GM12878 (cell line): ENCODE data around the gene PTPRJ. TPM values are rescaled to one million over a fixed set of nuclear protein-coding genes. Genes with fewer than 3 reads are reported as not detected.
A peak's percentile ranks its signal among the peaks of the same experiment; 100 is the strongest.

ENCODE experiments used
- ATAC-seq: fragments of 200-7000 bp; cut with Tn5 transposase; 3 replicates; pipeline ENCODE4 v1.9.1; 2020; ENCODE audit warnings: mild to moderate bottlenecking, moderate library complexity
- BruUV-seq: library from RNA; stranded (reverse); fragments of 400-500 nt; replicated peaks from 2 replicates; lab custom pipeline; 2021; lab: Mats Ljungman, UMichigan
- CTCF ChIA-PET: fragments of 300-600 bp; sonication (Branson Sonifier 250); formaldehyde crosslinking; extraction: SDS; loops from one replicate; lab custom pipeline; 2021; ENCODE audit warnings: inconsistent platforms; lab: Yijun Ruan, JAX
- POLR2A ChIA-PET: fragments of 350-600 bp; formaldehyde crosslinking; extraction: SDS; loops from one replicate; lab custom pipeline; 2021; ENCODE audit warnings: inconsistent platforms; lab: Charles Lee
- RAD21 ChIA-PET: fragments of 300-600 bp; sonication (Branson Sonifier 250); formaldehyde crosslinking; loops from one replicate; lab custom pipeline; 2023; ENCODE audit warnings: antibody characterized with exemption; ENCODE audit not compliant: unreplicated experiment; lab: Charles Lee
- SMC1A ChIA-PET: fragments of 300-600 bp; sonication (Branson Sonifier 250); formaldehyde crosslinking; loops from one replicate; lab custom pipeline; 2023; ENCODE audit not compliant: unreplicated experiment, uncharacterized antibody; lab: Charles Lee
- DNase-seq: peaks from one replicate; pipeline ENCODE4 v3.0.0-alpha.2; 2011; ENCODE audit warnings: low read depth, low spot score
- FAIRE-seq: peaks from 3 replicates; lab custom pipeline; 2011; peaks lifted over from hg19 to GRCh38; lab: Jason Lieb, UNC
- H2AFZ ChIP-seq: 2 replicates; pipeline ENCODE4 v1.6.0; 2011; ENCODE audit warnings: low read depth, low read length, control low read depth; ENCODE audit not compliant: control insufficient read depth
- H3K27ac ChIP-seq: 2 replicates; pipeline ENCODE4 v1.5.1; 2011; ENCODE audit warnings: control low read depth; ENCODE audit not compliant: control insufficient read depth, insufficient read depth
- H3K27me3 ChIP-seq, 2 experiments: replicated peaks in 1 of 2; 2 replicates each; pipeline versions ENCODE4 v1.6.0 to v1.6.1; 2011; ENCODE audit warnings: low read length in 1 of 2; ENCODE audit not compliant: control insufficient read depth in 2 of 2, insufficient read depth in 2 of 2
- H3K36me3 ChIP-seq, 2 experiments: 2 replicates each; pipeline ENCODE4 v1.5.1; 2011; ENCODE audit warnings: low read length in 1 of 2; ENCODE audit not compliant: control insufficient read depth in 2 of 2, insufficient read depth in 2 of 2
- H3K4me1 ChIP-seq: 2 replicates; pipeline ENCODE4 v1.6.1; 2011; ENCODE audit warnings: mild to moderate bottlenecking, low read length, moderate library complexity, mixed read lengths; ENCODE audit not compliant: control insufficient read depth, insufficient read depth
- H3K4me2 ChIP-seq: 2 replicates; pipeline ENCODE4 v1.6.0; 2011; ENCODE audit warnings: control low read depth; ENCODE audit not compliant: control insufficient read depth, insufficient read depth
- H3K4me3 ChIP-seq: fragments of 200-600 bp; sonication (generic); 2 replicates; pipeline ENCODE4 v1.5.1; 2016
- H3K79me2 ChIP-seq: 2 replicates; pipeline ENCODE4 v1.6.0; 2011; ENCODE audit warnings: low read length; ENCODE audit not compliant: control insufficient read depth, insufficient read depth
- H3K9ac ChIP-seq: 2 replicates; pipeline ENCODE4 v1.8.0; 2011; ENCODE audit warnings: low read length, control low read depth, mixed read lengths; ENCODE audit not compliant: control insufficient read depth, insufficient read depth
- H3K9me3 ChIP-seq: replicated peaks from 3 replicates; pipeline ENCODE4 v1.5.1; 2011; ENCODE audit warnings: mild to moderate bottlenecking, low read length; ENCODE audit not compliant: control insufficient read depth, insufficient read depth
- H4K20me1 ChIP-seq: 2 replicates; pipeline ENCODE4 v1.6.0; 2011; ENCODE audit not compliant: control insufficient read depth, insufficient read depth
- NRF1 ChIP-seq: conservative IDR thresholded peaks from 2 replicates; pipeline ENCODE4 v1.6.1; 2011; ENCODE audit warnings: mild to moderate bottlenecking, low read depth, low read length, improper control_type of control experiment
- POLR2AphosphoS5 ChIP-seq: IDR thresholded peaks from 2 replicates; pipeline ENCODE4 v1.6.1; 2011; ENCODE audit warnings: mild to moderate bottlenecking, low read length, inconsistent platforms
- RB1 ChIP-seq: fragments of 450-650 bp; formaldehyde crosslinking; IDR thresholded peaks from 2 replicates; pipeline ENCODE4 v1.6.1; 2017; ENCODE audit warnings: mild to moderate bottlenecking, borderline replicate concordance
- SP1 ChIP-seq: IDR thresholded peaks from one replicate; pipeline ENCODE4 v1.6.1; 2011; ENCODE audit warnings: low read depth, low read length
- WGBS: methylation state at CpG from one replicate; pipeline ENCODE4 v1.1.6; 2016; ENCODE audit warnings: low lambda C conversion rate; ENCODE audit not compliant: insufficient replicate concordance, insufficient coverage; ENCODE audit errors: missing lambda C conversion rate; 5-methylcytosine and 5-hydroxymethylcytosine counted together
- in situ Hi-C: fragments of 300-500 bp; cut with MboI; formaldehyde crosslinking; loops from 9 replicates; pipeline ENCODE4 v1.14.3; 2018; ENCODE audit warnings: mixed read lengths
- intact Hi-C: fragments of 100-400 bp; cut with micrococcal nuclease; formaldehyde crosslinking; loops from one replicate; pipeline ENCODE4 v1.14.2; 2022; ENCODE audit not compliant: unreplicated experiment
- polyA plus RNA-seq, 11 experiments: library from polyadenylated mRNA; depleted of rRNA in 4 of 11; unstranded in 6 of 11; stranded (reverse) in 5 of 11; fragments of >200 nt; fragmentation: Nextera tagmentation in 4 of 11; fragmentation: Illumina TruSeq in 1 of 11; extraction: Ambion mirVana in 4 of 11; extraction: Trizol in 1 of 11; gene quantifications; 1 replicate in 1 of 11; 2 replicates in 10 of 11; pipeline versions ENCODE4 v1.2.1 to v1.2.3, GENCODE V29; 2011 to 2016; ENCODE audit warnings: inconsistent platforms in 2 of 11, missing spikeins in 2 of 11, low read depth in 1 of 11
- total RNA-seq, 4 experiments: library from RNA; depleted of rRNA in 3 of 4; stranded (reverse); fragments of >200 nt in 3 of 4; fragmentation: Illumina TruSeq in 1 of 4; extraction: Trizol in 1 of 4; gene quantifications; 2 replicates each; pipeline versions ENCODE4 v1.2.1 to v1.2.3, GENCODE V29; 2013 to 2021
- TF ChIP-seq, protein P1 (sequence below): fragments of 450-650 bp; IDR thresholded peaks from 2 replicates; pipeline ENCODE4 v1.6.1; 2018; ENCODE audit warnings: mild to moderate bottlenecking, low read depth, moderate library complexity; ENCODE audit not compliant: partially characterized antibody

The PTPRJ gene
- total and polyA plus RNA-seq, 10 of the 15 experiments (the other 5 are each of a cell fraction or from before 2014, with no cell fraction given), result 0.22 to 22.4 (median 7.4) TPM

DNA sequence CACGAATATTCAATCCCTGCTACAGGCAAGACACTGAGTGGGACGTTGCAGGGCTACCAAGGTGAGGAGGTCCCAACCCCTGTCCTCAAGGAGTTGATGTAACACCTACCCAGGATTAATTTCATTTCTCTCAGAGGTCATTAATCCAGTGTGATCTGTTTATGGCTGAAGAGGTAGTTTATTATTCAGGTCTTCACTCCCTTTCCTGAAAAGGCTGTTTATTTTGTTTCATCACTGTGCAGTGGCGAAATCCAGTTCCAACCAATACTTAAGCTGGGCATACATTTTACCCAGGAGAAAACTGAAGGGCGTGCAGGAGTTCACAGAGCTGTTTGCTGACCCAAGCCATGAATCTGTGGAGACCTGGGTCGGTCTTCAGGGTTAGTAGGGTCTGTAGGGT is 2.7 kb upstream of the PTPRJ start (continued):
- TF ChIP-seq, protein P1, sequence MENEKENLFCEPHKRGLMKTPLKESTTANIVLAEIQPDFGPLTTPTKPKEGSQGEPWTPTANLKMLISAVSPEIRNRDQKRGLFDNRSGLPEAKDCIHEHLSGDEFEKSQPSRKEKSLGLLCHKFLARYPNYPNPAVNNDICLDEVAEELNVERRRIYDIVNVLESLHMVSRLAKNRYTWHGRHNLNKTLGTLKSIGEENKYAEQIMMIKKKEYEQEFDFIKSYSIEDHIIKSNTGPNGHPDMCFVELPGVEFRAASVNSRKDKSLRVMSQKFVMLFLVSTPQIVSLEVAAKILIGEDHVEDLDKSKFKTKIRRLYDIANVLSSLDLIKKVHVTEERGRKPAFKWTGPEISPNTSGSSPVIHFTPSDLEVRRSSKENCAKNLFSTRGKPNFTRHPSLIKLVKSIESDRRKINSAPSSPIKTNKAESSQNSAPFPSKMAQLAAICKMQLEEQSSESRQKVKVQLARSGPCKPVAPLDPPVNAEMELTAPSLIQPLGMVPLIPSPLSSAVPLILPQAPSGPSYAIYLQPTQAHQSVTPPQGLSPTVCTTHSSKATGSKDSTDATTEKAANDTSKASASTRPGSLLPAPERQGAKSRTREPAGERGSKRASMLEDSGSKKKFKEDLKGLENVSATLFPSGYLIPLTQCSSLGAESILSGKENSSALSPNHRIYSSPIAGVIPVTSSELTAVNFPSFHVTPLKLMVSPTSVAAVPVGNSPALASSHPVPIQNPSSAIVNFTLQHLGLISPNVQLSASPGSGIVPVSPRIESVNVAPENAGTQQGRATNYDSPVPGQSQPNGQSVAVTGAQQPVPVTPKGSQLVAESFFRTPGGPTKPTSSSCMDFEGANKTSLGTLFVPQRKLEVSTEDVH, result no peak
- no peak for TF ChIP-seq RB1

DNA sequence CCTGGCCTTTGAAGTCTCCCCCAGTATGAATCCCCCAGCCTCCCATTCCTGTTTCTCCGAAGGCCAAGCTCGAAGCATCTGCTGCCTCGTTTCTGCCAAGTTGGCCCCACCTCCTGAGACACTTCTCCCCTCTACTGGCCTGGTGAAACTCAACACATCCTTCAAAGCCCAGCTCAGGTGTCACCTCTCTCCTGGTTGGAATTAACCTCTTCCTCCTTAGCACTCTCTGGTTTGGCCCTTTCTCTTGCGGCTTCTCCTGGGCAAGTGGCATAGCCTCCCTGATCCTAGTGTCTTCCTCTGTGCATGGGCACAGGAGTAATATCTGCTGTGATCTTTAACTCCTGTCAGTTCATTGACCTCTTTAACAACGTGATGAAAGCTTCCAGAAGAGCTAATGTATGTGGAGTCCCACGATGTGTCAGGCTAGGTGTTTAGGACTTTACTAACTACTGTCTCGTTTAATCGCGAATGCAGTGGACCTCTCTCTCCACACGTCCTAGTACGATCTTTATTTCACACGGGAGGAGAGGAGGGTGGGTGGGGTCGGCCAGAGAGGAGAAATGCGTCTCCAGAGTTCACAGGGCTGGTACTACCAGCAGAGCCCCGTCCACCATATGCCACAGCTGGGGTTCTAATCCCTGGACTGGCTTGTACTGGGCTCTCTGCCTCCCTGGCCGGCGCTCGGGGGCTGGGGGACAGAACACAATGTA is 826 bp upstream of the PTPRJ start:
- CTCF ChIA-PET, result interaction anchor here (1.2 kb wide), 1 partner anchor 45 kb away, joined by 5 read pairs; no protein-coding TSS in a partner anchor
- Histone ChIP-seq H3K27me3 (peaks cover 0 to 3% of the 10 kb centered on the region in 2 experiments; a peak in 2 of 4 replicates), H3K9ac (no peak overlapping the region), H3K4me1 (peaks cover 17% of the 10 kb centered on the region), H3K4me3 (no peak overlapping the region), H3K36me3 (no peaks in the 10 kb centered on the region), H4K20me1 (no peaks in the 10 kb centered on the region), H3K79me2 (peaks cover 33% of the 10 kb centered on the region), H3K27ac (no peak overlapping the region), H3K4me2 (0 out of 2 replicates have a peak overlapping the region, but pooled peaks have one; percentile 28), H3K9me3 (no peaks in the 10 kb centered on the region), H2AFZ (no peak overlapping the region)
- POLR2A ChIA-PET, result interaction anchor here (0.6 kb wide), 1 partner anchor 55 kb away, joined by 4 read pairs; no protein-coding TSS in a partner anchor
- in situ Hi-C loops, result no loop called here
- ATAC-seq (no peak), DNase-seq (no peak), FAIRE-seq (no peak)
- intact Hi-C loops, result loop anchor here (5.0 kb wide), 1 partner anchor 128 kb away; no protein-coding TSS in a partner anchor
- SMC1A ChIA-PET, result interaction anchor here (0.8 to 1.3 kb wide), 5 partner anchors 10 to 130 kb away, joined by 3 to 4 read pairs (median 3); no protein-coding TSS in a partner anchor
- RAD21 ChIA-PET, result interaction anchor here (0.5 to 1.4 kb wide), 6 partner anchors 114 to 671 kb away, joined by 3 to 6 read pairs (median 4); no protein-coding TSS in a partner anchor
- no TSS peak for BruUV-seq
- WGBS, result 48% methylated on average over 16 of the region's 18 CpGs
- TF ChIP-seq POLR2AphosphoS5 (no peak), SP1 (no peak), NRF1 (no peak)
- TF ChIP-seq, all 136 proteins: peak for 0
